IPS DF 4.7 (cell line): Measurements from ENCODE around the gene FBN2.

Experiments used
- DNase-seq: peaks from one replicate; pipeline ENCODE4 v3.0.0-alpha.2; 2013; ENCODE audit warnings: low spot score; ENCODE audit errors: extremely low read depth

The FBN2 gene

GRCh38 chr5:128212191-128212806, 325.7 kb downstream of the FBN2 start:
- no peak for DNase-seq

- no peak for DNase-seq
Observed at GRCh38 chr5:128208436-128208835, 329.6 kb downstream of the FBN2 start.
